Esophagus muscularis mucosa (tissue), 4 donors: ENCODE results near the gene CCR3. TPM values are rescaled to one million over a fixed set of nuclear protein-coding genes. Genes with fewer than 3 reads are reported as not detected.

Source experiments
- DNase-seq: peaks from one replicate; pipeline ENCODE4 v3.0.0-alpha.2; 2017; ENCODE audit errors: extremely low spot score
- H3K27ac ChIP-seq, 4 donors: fragments of 200-600 bp; sonication (generic); replicated peaks in 1 of 4; 1 replicate in 3 of 4; 2 replicates in 1 of 4; pipeline ENCODE4 v1.5.1; 2016 to 2019; ENCODE audit warnings: mild to moderate bottlenecking in 1 of 4
- H3K27me3 ChIP-seq, 4 donors: fragments of 200-600 bp; sonication (generic); one replicate each; pipeline versions ENCODE4 v1.5.1 to v1.6.0; 2016 to 2019
- H3K36me3 ChIP-seq, 4 donors: fragments of 200-600 bp; sonication (generic); one replicate each; pipeline ENCODE4 v1.5.1; 2016 to 2019
- H3K4me1 ChIP-seq, 4 donors: fragments of 200-600 bp; sonication (generic); one replicate each; pipeline ENCODE4 v1.5.1; 2016 to 2019
- H3K4me3 ChIP-seq, 4 donors: fragments of 200-600 bp; sonication (generic); 1 replicate in 2 of 4; 2 replicates in 2 of 4; pipeline ENCODE4 v1.5.1; 2016 to 2019; ENCODE audit warnings: mild to moderate bottlenecking in 4 of 4, moderate library complexity in 1 of 4
- H3K9me3 ChIP-seq, 4 donors: fragments of 200-600 bp; sonication (generic); 1 replicate in 3 of 4; 2 replicates in 1 of 4; pipeline ENCODE4 v1.5.1; 2016 to 2019
- CTCF ChIP-seq, 3 experiments: fragments of 200-600 bp in 2 of 3; fragments of 450-650 bp in 1 of 3; sonication (generic) in 2 of 3; IDR thresholded peaks; one replicate each; pipeline ENCODE4 v1.5.1; 2017 to 2019; ENCODE audit warnings: antibody characterized with exemption in 3 of 3, mild to moderate bottlenecking in 2 of 3, moderate library complexity in 1 of 3
- EP300 ChIP-seq: sonication (generic); formaldehyde crosslinking; IDR thresholded peaks from one replicate; pipeline ENCODE4 v1.6.1; 2017; ENCODE audit warnings: antibody characterized with exemption
- POLR2A ChIP-seq: fragments of 450-650 bp; IDR thresholded peaks from one replicate; pipeline ENCODE4 v1.6.1; 2017; ENCODE audit warnings: antibody characterized with exemption, moderate library complexity, mild to moderate bottlenecking, low read depth
- POLR2AphosphoS5 ChIP-seq, 2 donors: sonication (generic); formaldehyde crosslinking; IDR thresholded peaks; one replicate each; pipeline ENCODE4 v1.6.1; 2017; ENCODE audit warnings: antibody characterized with exemption in 2 of 2
- WGBS: methylation state at CpG from one replicate; pipeline ENCODE4 v1.1.5; 2018; 5-methylcytosine and 5-hydroxymethylcytosine counted together
- intact Hi-C: fragments of 100-400 bp; cut with DNase I; formaldehyde crosslinking; loops from one replicate; pipeline ENCODE4 v1.15.1; 2023
- total RNA-seq, 4 donors: library from RNA; depleted of rRNA; stranded (reverse); fragments of >200 nt; gene quantifications; one replicate each; pipeline versions ENCODE4 v1.1.0 to v1.2.1, GENCODE V29; 2016

The CCR3 gene
- total RNA-seq, 4 donors from 2014 or later: not detected

DNA sequence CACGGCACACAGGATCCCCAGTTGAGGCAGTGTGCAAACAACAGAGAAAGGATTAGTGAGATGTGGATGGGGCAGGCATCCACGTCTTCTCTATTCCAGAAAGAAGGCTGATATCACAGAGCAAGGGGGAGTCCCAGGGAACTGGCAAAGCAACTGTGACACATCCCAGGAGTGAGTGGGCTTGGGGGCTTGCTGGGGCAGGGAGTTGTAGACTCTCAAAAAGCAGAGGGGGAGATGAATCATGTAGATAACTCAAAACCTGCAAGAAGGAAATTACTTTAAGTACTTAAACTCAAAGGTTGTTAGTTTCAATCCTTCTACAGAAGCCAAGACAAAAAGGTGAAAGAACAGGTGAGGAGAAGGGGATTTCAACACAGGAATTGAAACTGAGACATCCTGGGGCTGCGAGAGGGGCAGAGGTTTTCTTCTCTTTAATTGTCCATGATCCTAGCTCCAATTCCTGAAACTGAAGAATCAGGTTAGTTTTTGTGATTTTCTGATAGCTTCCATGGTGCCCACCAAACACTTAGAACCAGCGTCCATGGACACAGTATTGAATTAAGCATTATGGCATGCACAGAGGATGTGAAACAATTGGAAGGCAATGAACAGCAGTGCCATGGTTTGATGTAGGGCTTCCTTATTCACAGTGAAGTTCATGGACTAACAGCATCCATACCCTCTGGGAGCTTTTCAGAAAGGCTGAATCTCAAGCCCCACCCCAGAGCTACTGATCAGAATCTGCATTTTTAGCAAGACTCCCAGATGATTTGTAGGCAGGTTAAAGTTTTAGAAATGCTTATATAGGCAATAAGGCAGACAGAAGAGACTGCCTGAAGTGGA is 52.0 kb downstream of the CCR3 start:
- Histone ChIP-seq H3K36me3 (no peaks in the 10 kb centered on the region), H3K9me3 (no peaks in the 10 kb centered on the region), H3K27me3 (no peaks in the 10 kb centered on the region), H3K27ac (no peak overlapping the region), H3K4me3 (no peak overlapping the region), H3K4me1 (no peaks in the 10 kb centered on the region)
- WGBS: 74% methylated on average over 4 of the region's 4 CpGs
- no peak for DNase-seq
- no peak for TF ChIP-seq POLR2A
- intact Hi-C loops: no loop called here

DNA sequence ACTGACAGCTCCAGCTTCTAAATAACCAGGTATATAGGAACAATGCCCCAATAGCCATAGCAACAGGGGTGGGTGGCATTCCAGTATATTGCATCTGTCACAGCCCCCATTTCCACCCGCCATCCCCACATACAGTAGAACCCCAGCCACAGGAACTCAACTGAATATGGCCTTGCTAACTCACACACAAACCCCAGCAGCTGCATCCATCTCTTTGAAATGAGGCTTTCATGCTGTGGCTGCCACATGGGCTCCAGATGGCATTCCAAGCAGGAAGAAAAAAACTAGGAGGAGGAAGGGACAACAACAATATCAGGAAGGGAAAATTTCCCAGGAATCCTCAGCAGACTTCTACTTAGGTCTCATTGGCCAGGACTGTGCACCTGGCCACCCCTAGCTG is 54.6 kb downstream of the CCR3 start:
- no peaks in the 10 kb centered on the region for H3K36me3 ChIP-seq
- 93% methylated on average over 1 of the region's 1 CpG for WGBS

DNA sequence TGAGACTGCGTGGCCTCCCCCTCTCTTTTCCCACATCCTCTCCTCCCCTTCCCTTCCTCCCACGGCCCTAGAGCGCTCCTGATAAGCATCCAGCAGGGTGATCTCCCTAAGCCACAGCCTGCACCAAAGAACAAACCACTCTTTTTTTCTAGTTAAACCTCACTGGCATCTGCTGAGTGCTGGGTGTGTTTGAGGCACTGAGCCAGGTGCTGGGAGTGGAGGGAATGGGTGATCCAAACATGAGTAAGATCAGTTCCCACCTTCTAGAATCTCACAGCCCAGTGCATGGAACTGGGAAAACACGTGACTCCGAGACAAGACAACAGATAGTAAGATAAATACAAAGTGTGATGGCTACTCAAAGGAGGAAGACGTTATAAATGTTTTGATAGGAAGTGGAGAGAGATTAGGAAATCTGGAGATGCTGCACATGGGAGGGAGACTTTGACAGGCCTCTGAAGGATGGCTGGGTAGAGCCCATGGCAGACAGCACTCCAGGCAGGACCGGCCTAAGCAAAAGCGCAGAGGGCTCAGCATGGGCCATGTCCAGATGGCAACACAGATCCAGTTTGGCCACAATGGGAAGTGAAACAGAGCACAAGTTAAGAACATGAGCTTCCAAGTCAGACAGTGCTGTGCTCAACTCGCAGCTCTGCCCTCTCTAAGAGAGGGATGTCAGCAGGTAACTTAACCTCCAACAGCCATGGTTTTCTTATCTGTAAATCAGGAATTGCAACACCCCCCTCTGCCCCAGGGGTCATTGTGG is 55.6 kb downstream of the CCR3 start:
- H3K4me3 ChIP-seq: no peak overlapping the region
- no peak overlapping the region for H3K27ac ChIP-seq
- intact Hi-C loops: no loop called here
- TF ChIP-seq POLR2AphosphoS5 (IDR thresholded peaks at IDR 0.05) (no peak), POLR2A (no peak), CTCF (IDR thresholded peaks at IDR 0.05) (no peak), EP300 (no peak)
- 54% methylated on average over 9 of the region's 9 CpGs for WGBS
- no peak for DNase-seq
- H3K9me3 ChIP-seq: no peaks in the 10 kb centered on the region
- no peaks in the 10 kb centered on the region for H3K27me3 ChIP-seq
- H3K4me1 ChIP-seq: peaks cover 0 to 5% (median 0%) of the 10 kb centered on the region in 4 donors
- H3K36me3 ChIP-seq: no peaks in the 10 kb centered on the region

More for the DNA sequence above, 54.6 kb downstream of the CCR3 start:
- H3K27ac ChIP-seq: no peak overlapping the region
- H3K27me3 ChIP-seq: no peaks in the 10 kb centered on the region
- DNase-seq: no peak
- H3K4me1 ChIP-seq: peaks cover 0 to 5% (median 0%) of the 10 kb centered on the region in 4 donors
- TF ChIP-seq POLR2A (no peak), POLR2AphosphoS5 (IDR thresholded peaks at IDR 0.05) (no peak), EP300 (no peak), CTCF (IDR thresholded peaks at IDR 0.05) (no peak)
- intact Hi-C loops: no loop called here
- H3K9me3 ChIP-seq: no peaks in the 10 kb centered on the region
- H3K4me3 ChIP-seq: no peak overlapping the region

DNA sequence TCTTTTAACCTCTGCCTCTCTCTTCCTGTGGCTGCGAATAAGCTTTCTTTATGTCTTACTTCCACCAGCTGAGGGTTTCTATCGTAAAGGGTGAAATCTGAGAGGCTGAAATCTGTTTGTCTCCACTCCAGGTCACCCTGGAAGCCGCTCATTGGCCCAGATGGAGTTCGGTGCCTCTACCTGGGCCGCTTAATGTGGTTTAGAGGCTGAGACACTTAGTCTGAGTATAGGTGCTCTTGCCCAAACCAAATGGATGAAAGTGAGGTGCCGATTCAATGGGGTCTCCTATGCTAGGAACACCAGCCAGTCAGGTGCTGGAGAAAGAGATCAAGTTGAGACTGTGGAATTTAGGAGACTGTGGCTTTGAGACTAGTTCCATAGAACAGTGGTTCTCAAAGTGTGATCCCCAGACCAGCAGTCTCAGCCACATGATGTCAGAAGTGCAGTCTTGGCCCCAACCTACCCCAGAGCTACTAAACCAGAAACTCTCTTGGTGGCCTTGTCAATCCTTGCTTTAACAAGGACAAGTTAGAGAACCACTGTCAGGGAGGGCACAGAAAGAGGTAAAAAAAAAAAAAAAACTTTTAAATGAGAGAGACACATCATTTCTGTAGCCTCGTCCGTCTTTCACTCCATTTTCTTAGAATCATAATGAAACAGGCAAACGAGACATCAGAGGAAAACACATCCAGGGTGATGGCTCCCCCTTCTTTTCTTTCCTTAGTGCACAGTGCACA is 56.8 kb downstream of the CCR3 start:
- intact Hi-C loops: no loop called here
- no peak overlapping the region for H3K4me3 ChIP-seq
- 87% methylated on average over 9 of the region's 9 CpGs for WGBS
- TF ChIP-seq EP300 (no peak), POLR2A (no peak), CTCF (IDR thresholded peaks at IDR 0.05) (no peak), POLR2AphosphoS5 (IDR thresholded peaks at IDR 0.05) (no peak)
- no peaks in the 10 kb centered on the region for H3K36me3 ChIP-seq
- H3K27ac ChIP-seq: no peak overlapping the region
- no peaks in the 10 kb centered on the region for H3K27me3 ChIP-seq
- H3K9me3 ChIP-seq: no peaks in the 10 kb centered on the region
- no peak for DNase-seq
- H3K4me1 ChIP-seq: peaks cover 0 to 5% (median 0%) of the 10 kb centered on the region in 4 donors
